NCI-H2081 (cell line): ENCODE measurements around the gene PPA1.
"Not testable (repeated sequence)": the region's sequence is repeated elsewhere in the genome, so short reads cannot be mapped to it uniquely, and the experiment has no call there.

Experiments
- DNase-seq, 2 experiments: peaks; one replicate each; lab custom pipeline; 2025; lab: John Stamatoyannopoulos, UW

Gene PPA1

GRCh38 chr10:70233109-70233938 is at the start of gene PPA1:
Gene PPA1, minus strand, starts transcription at chr10:70233429. Its CDS starts 102 bp downstream, at chr10:70233327.
- peak; percentile 93 to 94 for DNase-seq

DNA sequence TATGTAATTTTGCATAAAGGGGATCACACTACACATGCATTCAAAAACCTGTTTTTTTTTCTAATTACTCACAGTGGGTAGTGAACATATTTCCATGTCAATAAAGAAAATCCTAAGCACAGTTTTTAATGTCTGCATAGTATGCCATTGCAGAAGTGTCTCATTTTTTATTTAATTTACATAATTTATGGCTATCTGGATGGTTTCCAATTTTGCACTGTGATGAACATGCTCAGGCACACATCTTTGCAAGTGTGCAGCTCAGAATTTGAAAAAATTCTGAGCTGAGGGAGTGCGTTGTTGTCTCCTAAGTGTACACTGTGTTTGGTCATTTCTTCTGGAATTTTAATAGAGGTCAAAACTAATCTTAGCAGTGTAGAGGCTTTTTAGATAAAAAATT is 48.4 kb upstream of the PPA1 start:
- DNase-seq: no peak

- no peak for DNase-seq
Measured at GRCh38 chr10:70280099-70280498, 46.9 kb upstream of the PPA1 start.

DNA sequence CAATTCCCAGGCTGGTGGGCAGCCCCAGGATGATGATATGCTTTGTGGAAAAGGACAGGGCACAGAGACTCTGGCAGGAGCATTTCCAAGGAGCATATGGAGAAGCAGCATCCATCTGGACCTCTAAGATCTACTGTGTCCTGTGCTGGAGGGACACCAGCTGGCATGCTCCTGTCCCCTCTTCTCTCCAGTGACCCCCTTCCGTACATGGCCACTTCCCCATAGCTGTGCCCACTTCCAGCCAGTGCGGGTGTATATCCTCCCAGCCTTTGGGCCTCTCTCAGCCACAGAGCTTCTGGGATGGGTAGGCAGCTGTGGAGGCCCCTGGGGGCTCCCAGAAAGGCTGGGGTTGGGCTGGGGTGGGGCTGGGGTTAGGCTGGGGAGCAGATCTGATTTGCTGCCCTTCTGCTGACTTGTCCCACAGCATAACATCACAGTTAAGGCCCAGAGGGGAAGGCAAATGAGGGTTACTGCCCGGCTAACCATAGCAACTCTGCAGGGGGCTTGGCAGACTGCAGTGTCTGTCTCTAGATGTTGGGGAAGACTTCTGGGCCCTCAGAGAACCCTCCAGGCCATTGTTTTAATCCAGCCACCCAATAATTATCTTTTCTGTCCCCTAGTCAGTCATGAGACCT is 44.3 kb upstream of the PPA1 start:
- no peak for DNase-seq

GRCh38 chr10:70274643-70275042 is 41.4 kb upstream of the PPA1 start:
- no peak for DNase-seq

DNA sequence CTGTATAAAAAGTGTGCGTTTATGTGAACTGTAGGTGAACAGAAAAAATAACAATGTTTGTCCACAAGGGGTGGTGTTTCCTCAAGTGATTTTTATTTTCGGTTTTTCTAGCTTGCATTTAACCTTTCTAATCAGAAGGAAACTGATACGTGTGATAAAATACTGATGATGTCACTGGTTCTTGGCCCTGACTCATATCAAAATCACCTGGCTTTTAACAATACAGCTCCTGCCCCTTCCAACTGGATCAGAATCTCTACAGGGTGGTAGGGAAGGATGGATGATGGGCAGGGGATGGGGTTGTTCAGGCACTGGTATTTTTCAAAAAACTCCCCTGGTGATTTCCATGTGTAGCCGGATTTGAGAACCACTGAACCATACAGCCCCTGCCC is 39.7 kb upstream of the PPA1 start:
- no peak for DNase-seq

- no peak for DNase-seq
Measured at GRCh38 chr10:70271996-70272924, 39.0 kb upstream of the PPA1 start.

DNA sequence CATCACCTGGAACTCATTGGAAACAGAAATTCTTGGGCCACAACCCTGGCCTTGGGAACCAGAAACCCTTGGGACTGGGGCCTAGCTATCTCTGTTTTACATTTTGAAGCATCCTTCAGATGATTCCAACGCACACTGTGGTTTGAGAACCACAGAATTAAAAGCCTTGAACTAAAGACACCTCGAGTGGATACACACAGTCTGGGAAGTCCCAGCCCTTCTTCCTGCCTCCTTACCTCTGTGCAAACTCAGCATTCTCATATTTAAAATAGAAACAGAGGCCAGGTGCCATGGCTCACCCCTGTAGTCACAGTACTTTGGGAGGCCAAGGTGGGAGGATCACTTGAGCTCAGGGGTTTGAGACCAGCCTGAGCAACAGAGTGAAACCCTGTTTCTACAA is 37.7 kb upstream of the PPA1 start:
- DNase-seq: no peak

DNA sequence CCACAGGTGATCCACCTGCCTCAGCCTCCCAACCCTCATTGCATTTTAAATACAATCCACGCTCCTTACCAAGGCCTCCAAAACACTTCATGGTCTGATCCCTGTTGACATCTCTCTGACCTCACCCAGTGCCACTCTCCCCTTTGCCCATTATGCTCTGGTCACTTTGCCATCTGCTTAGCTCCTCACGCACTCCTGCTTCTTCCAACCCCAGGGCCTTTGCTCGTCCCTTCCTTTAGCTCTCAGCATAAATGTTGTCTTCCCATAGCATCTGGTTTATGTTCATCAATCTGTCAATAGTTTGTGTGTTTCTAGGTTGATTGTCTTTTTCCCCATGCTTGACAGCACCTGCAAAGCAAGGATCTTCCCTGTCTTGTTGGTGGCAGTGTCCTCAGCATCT is 36.5 kb upstream of the PPA1 start:
- DNase-seq: no peak

DNA sequence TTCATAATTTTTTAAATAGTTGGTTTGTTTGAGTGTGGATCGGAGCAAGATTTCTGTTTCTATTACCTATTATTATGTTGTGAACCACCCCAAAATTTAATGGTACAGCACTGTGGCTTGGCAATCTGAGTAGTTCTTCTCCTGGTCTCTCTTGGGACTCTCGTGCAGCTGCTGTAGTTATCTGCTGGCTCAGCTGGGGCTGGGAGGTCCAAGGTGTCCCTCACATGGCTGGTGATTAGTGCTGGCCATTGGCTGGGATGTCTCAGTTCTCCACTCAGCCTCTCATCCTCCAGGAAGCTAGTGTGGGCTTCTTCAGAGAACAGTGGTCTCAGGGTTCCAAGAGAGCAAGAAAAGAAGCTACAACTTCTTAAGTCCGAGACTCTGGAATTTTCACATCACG is 35.1 kb upstream of the PPA1 start:
- DNase-seq: no peak

DNA sequence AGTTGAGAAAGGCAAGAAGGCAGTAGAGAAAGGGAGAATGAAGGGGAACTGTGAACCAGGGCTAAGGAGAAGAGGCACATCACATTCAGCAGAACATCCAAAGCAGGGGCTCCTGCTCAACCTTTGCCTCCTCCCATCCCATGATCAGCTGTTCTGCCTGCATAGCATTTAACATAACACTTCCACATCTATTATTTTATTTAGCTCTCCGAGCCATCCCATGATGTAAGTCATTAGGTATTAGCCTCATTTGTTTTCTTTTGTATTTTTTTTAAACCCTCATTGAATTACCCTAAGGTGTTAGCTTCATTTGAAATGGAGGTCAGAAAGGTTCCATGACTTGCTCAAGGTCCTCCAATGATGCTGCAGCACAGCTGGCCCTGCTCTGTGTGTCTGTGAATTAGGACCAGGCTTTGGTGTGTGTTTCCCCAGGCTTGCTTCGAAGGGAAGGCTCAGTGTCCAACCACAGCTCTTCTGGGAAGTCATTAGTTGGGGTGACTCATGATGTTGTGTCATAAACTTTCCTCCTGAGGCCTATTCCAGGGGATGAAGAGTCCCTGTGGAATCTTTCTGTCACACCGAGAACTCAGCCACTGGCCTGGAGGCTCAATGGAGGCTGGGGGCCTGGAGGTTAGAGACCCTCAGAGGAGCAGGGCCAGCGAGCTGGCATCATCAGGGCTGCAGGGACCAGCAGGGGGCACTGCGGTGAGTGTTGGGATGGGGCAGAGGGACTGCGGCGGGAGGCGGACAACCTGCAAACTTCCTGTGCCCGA is 34.1 kb upstream of the PPA1 start:
- no peak for DNase-seq

DNA sequence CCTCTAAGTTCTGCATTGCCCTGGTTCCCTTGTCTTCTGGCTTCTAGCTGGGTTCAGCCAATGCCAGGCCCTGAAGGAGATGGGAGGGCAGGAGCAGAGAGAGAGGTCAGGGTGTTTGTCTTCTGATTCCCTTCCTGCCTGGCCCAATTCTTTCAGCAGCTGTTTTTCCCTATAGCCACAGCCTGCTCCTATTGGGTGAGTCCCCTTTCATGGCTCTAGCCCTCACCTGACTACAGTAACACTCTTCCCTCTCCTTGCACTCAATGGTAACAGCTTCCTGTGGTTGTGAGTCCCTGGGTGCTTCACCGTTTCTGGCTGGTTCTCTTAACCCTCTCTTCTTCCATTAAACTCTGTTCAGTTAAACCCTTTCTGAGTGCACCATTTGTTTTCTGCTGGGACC is 33.5 kb upstream of the PPA1 start:
- no peak for DNase-seq

DNA sequence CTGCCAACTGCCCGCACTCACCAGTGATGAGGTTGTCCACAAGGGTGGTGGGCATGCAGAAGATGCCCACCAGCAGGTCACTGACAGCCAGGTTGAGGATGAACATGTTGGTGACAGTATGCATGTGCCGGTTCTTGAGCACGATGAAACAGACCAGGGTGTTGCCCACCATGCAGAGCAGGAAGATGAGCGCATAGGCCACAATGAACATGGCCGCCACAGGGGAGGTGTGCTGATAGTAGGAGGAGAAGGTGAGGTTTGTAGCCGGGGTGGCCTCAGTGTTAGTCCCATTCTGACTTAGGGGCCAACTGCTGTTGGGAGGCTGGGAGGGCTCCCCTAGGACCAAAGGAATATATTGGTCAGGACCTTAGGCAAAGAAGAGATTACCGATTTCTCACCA is 32.8 kb upstream of the PPA1 start:
- DNase-seq: no peak

DNA sequence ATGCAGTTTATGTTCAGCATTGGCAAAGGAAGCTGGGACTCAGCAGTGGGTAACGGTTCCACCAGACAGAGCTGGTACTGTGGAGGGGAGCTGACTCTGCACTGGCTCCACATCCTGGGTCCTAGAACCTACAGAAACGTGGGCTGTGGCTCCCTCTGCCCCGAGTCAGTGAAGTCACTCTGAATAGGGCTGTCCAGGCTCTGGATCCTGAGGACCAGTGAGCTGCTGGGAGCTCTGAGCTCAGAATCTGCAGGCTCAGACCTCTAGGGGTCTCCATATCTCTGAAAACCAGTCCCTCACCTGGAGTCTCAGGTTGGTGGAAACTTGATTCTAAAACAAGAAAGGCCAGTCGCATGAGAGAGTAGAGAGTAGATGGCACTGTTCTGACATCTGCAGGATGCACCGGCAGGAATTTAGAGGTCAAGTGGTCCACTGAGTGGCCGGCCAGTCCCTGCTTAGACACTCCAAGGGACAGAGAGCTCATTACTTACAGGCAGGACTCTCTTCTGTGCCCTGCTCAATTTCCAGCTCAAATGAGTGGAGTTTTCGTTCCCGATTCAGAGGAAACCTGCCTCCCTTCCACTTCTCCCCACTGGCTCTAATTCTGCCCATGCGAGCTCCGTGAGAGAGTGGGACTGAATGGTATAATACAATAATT is 31.9 kb upstream of the PPA1 start:
- DNase-seq: peak in 1 of 2 experiments; percentile 18

DNA sequence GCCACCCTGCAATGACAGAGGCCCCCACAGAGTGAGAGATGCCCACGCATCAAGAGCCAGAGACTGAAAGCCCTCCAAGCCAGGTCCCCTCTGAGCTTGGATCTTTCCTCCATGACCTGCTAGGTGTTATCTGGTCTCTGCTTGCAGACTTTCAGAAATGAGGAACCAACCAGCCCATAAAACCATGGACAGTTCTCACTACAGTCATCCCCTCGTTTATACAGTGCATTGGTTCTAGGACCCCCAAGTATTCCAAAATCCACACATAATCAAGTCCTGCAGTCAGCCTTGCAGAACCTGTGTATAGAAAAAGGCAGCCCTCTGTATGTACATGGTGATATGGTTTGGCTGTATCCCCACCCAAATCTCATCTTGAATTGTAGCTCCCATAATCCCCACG is 27.5 kb upstream of the PPA1 start:
- DNase-seq: no peak

GRCh38 chr10:70260259-70260658 is 27.0 kb upstream of the PPA1 start:
- no peak for DNase-seq

DNA sequence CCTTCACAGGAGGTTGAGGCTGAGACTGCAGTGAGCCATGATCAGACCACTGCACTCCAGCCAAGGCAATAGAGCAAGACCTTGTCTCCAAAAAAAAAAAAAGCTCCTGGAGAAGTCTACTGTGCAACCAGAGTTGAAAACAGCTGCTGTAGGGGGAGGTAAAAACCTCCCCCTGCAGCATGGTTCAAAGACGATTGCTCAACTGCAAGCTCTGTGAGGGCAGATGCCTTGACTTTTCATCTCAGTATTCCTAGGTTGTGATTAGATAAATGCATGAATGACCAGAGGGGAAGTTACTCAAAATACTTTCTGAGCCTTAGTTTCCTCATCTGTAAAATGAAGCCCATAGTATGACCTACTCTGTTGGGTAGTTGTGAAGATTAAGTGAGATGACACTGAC is 25.0 kb upstream of the PPA1 start:
- DNase-seq: no peak

- DNase-seq: not testable (repeated sequence)
Measured at GRCh38 chr10:70257816-70258215, 24.6 kb upstream of the PPA1 start.

DNA sequence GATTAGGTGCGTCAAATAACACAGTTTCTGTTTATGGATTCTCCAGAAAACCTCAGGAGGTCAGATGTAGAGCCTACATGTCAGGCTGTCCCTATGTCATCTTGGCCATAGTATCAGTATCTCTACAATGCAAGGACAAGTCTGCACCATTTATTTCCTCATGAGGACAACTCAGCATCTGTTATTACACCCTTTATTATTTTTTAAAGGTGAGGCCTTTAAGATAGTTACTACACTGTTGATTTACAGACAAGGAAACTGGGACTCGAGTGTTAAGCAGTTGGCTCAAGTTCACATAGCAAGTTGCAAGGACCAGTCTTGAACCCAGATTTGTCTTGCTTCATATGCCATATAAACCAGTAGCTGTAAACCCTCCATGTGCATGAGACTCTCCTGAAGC is 23.2 kb upstream of the PPA1 start:
- DNase-seq: no peak

- no peak for DNase-seq
Measured at GRCh38 chr10:70255329-70256299, 22.4 kb upstream of the PPA1 start.
